MCF 10A (cell line): ENCODE data around the gene EPHB6. TPM values are rescaled to one million over a fixed set of nuclear protein-coding genes. Genes with fewer than 3 reads are reported as not detected.

Experiments
- BruUV-seq: library from RNA; stranded (reverse); fragments of 400-500 nt; replicated peaks from 2 replicates; lab custom pipeline; 2021; lab: Mats Ljungman, UMichigan
- CTCF ChIA-PET: fragments of 300-600 bp; sonication (Branson Sonifier 250); formaldehyde crosslinking; extraction: SDS; loops from one replicate; lab custom pipeline; 2021; ENCODE audit warnings: antibody characterized with exemption, inconsistent platforms; lab: Yijun Ruan, JAX
- POLR2A ChIA-PET: fragments of 300-600, 350-650 bp; sonication (Branson Sonifier 250); formaldehyde crosslinking; extraction: SDS; loops from one replicate; lab custom pipeline; 2020; ENCODE audit warnings: antibody characterized with exemption, inconsistent platforms; lab: Yijun Ruan, JAX
- DNase-seq: peaks from one replicate; pipeline ENCODE4 v3.0.0-alpha.2; 2018; ENCODE audit not compliant: unreplicated experiment
- H3K27ac Mint-ChIP-seq: one replicate; pipeline ENCODE4 v1.8.0; 2022; ENCODE audit warnings: mild to moderate bottlenecking, low read depth, mixed read lengths; ENCODE audit not compliant: unreplicated experiment
- H3K27me3 Mint-ChIP-seq: one replicate; pipeline ENCODE4 v1.8.0; 2022; ENCODE audit warnings: mixed read lengths; ENCODE audit not compliant: insufficient read depth, unreplicated experiment
- H3K36me3 Mint-ChIP-seq: one replicate; pipeline ENCODE4 v1.8.0; 2022; ENCODE audit warnings: mild to moderate bottlenecking, moderate library complexity, mixed read lengths; ENCODE audit not compliant: insufficient read depth, unreplicated experiment
- H3K4me1 Mint-ChIP-seq: one replicate; pipeline ENCODE4 v1.8.0; 2022; ENCODE audit warnings: mixed read lengths; ENCODE audit not compliant: insufficient read depth, unreplicated experiment
- H3K4me3 Mint-ChIP-seq: one replicate; pipeline ENCODE4 v1.8.0; 2022; ENCODE audit warnings: mild to moderate bottlenecking, moderate library complexity, mixed read lengths; ENCODE audit not compliant: unreplicated experiment
- H3K9me3 Mint-ChIP-seq: one replicate; pipeline ENCODE4 v1.8.0; 2022; ENCODE audit warnings: mixed read lengths; ENCODE audit not compliant: unreplicated experiment
- CTCF ChIP-seq: fragments of 200-600 bp; IDR thresholded peaks from one replicate; pipeline ENCODE4 v1.8.0; 2022; ENCODE audit warnings: antibody characterized with exemption, mild to moderate bottlenecking; ENCODE audit not compliant: unreplicated experiment
- intact Hi-C: fragments of 100-400 bp; cut with micrococcal nuclease; formaldehyde crosslinking; loops from 2 replicates; pipeline ENCODE4 v1.14.1; 2022
- total RNA-seq: library from RNA; stranded (reverse); gene quantifications from 2 replicates; pipeline ENCODE4 v1.2.3, GENCODE V29; 2022

EPHB6 gene
- total RNA-seq, 1 experiment from 2014 or later: 1.4 TPM

- no TSS peak for BruUV-seq
- H3K4me1 Mint-ChIP-seq: no peaks in the 10 kb centered on the region
- intact Hi-C loops: no loop called here
- H3K4me3 Mint-ChIP-seq: no peak overlapping the region
- no peak overlapping the region for H3K27ac Mint-ChIP-seq
- no peaks in the 10 kb centered on the region for H3K36me3 Mint-ChIP-seq
- POLR2A ChIA-PET: interaction anchor here (1.4 kb wide), 1 partner anchor 15 kb away, joined by 3 read pairs; no protein-coding TSS in a partner anchor
- DNase-seq: no peak
- peaks cover 100% of the 10 kb centered on the region for H3K27me3 Mint-ChIP-seq
- CTCF ChIA-PET: interaction anchor here (0.7 to 2.1 kb wide), 3 partner anchors 9 to 251 kb away, joined by 3 to 12 read pairs (median 5); no protein-coding TSS in a partner anchor
- no peak for TF ChIP-seq CTCF
- peaks cover 12% of the 10 kb centered on the region for H3K9me3 Mint-ChIP-seq
Measured at GRCh38 chr7:142819530-142819929, 35.3 kb upstream of the EPHB6 start.

- ChIA-PET CTCF (interaction anchor here (0.6 to 1.1 kb wide), 4 partner anchors 160 to 384 kb away, joined by 3 to 5 read pairs (median 3); no protein-coding TSS in a partner anchor), POLR2A (interaction anchor here (0.5 kb wide), 1 partner anchor 10 kb away, joined by 3 read pairs; no protein-coding TSS in a partner anchor)
- DNase-seq: no peak
- Mint-ChIP-seq H3K4me3 (no peak overlapping the region), H3K27me3 (peaks cover 86% of the 10 kb centered on the region), H3K4me1 (no peaks in the 10 kb centered on the region), H3K9me3 (peaks cover 12% of the 10 kb centered on the region), H3K36me3 (no peaks in the 10 kb centered on the region), H3K27ac (no peak overlapping the region)
- BruUV-seq: no TSS peak
- intact Hi-C loops: no loop called here
- TF ChIP-seq CTCF: no peak
Measured at GRCh38 chr7:142822714-142823113, 32.2 kb upstream of the EPHB6 start.

GRCh38 chr7:142827951-142828500, 26.9 kb upstream of the EPHB6 start:
- no peak for DNase-seq
- intact Hi-C loops: no loop called here
- ChIA-PET CTCF (interaction anchor here (0.6 to 0.8 kb wide), 2 partner anchors 17 to 148 kb away, joined by 3 to 6 read pairs; no protein-coding TSS in a partner anchor), POLR2A (interaction anchor here (0.6 to 0.8 kb wide), 2 partner anchors 10 to 164 kb away, joined by 3 read pairs; no protein-coding TSS in a partner anchor)
- Mint-ChIP-seq H3K9me3 (peaks cover 6% of the 10 kb centered on the region), H3K36me3 (no peaks in the 10 kb centered on the region), H3K27me3 (peaks cover 61% of the 10 kb centered on the region), H3K27ac (no peak overlapping the region), H3K4me1 (no peaks in the 10 kb centered on the region), H3K4me3 (no peak overlapping the region)
- BruUV-seq: no TSS peak
- no peak for TF ChIP-seq CTCF

GRCh38 chr7:142832417-142832816, 22.5 kb upstream of the EPHB6 start:
- TF ChIP-seq CTCF: no peak
- no peak overlapping the region for H3K4me3 Mint-ChIP-seq
- BruUV-seq: no TSS peak
- POLR2A ChIA-PET: interaction anchor here (0.7 kb wide), 2 partner anchors 10 to 1067 kb away, joined by 3 to 4 read pairs; no protein-coding TSS in a partner anchor
- H3K27me3 Mint-ChIP-seq: peaks cover 31% of the 10 kb centered on the region
- H3K27ac Mint-ChIP-seq: no peak overlapping the region
- no peaks in the 10 kb centered on the region for H3K4me1 Mint-ChIP-seq
- no peaks in the 10 kb centered on the region for H3K36me3 Mint-ChIP-seq
- DNase-seq: no peak
- no peaks in the 10 kb centered on the region for H3K9me3 Mint-ChIP-seq
- CTCF ChIA-PET: interaction anchor here (0.8 to 1.0 kb wide), 2 partner anchors 14 to 21 kb away, joined by 3 read pairs; no protein-coding TSS in a partner anchor
- intact Hi-C loops: no loop called here
